Mesenteric fat pad (tissue), 1 donor: Measurements from ENCODE around the gene CKMT1B. TPM values are rescaled to one million over a fixed set of nuclear protein-coding genes. Genes with fewer than 3 reads are reported as not detected.
"Not testable (repeated sequence)": the region's sequence is repeated elsewhere in the genome, so short reads cannot be mapped to it uniquely, and the experiment has no call there.

ENCODE experiments used
- DNase-seq: peaks from one replicate; pipeline ENCODE4 v3.0.0-alpha.2; 2020; ENCODE audit warnings: low spot score
- total RNA-seq: library from RNA; stranded (reverse); fragmentation: NEBNext Ultra II Directional; extraction: Animal tissue kit (Norgen Biotek cat#: 25700); gene quantifications from one replicate; pipeline ENCODE4 v1.2.1, GENCODE V29; 2021
- donor health status: DM: yes; HTN: yes; CAD: no.

CKMT1B gene
- total RNA-seq, 1 donor from 2014 or later: 2.2 TPM

DNA sequence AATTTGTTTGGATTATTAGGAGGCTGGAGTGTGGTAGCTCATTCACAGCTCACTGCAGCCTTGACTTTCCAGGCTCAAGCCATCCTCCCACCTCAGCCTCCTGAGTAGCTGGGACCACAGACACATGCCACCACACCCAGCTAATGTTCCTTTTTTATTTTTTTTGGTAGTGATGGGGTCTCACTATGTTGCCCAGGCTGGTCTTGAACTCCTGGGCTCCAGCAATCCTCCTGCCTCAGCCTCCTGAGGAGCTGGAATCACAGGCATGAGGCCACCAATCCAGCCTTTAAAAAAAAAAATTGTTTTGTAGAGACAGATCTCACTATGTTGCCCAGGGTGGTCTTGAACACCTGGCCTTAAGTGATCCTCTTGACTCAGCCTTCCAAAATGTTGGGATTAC is 33.1 kb downstream of the CKMT1B start:
- DNase-seq: not testable (repeated sequence)

- DNase-seq: not testable (repeated sequence)
Observed at GRCh38 chr15:43638464-43639204, 44.8 kb downstream of the CKMT1B start.

Other genes with a start within 250 kb of the CKMT1B start
- gene ZSCAN29, start 223.0 kb upstream of the CKMT1B start, total RNA-seq: 24.3 TPM
- 13.5 TPM for gene TUBGCP4, start 222.9 kb upstream of the CKMT1B start, total RNA-seq
- gene TP53BP1, start 100.9 kb upstream of the CKMT1B start, total RNA-seq: 44.8 TPM
- gene MAP1A, start 76.4 kb upstream of the CKMT1B start, total RNA-seq: 13.8 TPM
- gene PPIP5K1, start 3.8 kb upstream of the CKMT1B start, total RNA-seq: 63.5 TPM
- 0.10 TPM for gene STRC, start 24.8 kb downstream of the CKMT1B start, total RNA-seq
- 5.2 TPM for gene CATSPER2, start 54.8 kb downstream of the CKMT1B start, total RNA-seq
- gene CKMT1A, start 99.8 kb downstream of the CKMT1B start, total RNA-seq: 2.6 TPM
- gene PDIA3, start 152.4 kb downstream of the CKMT1B start, total RNA-seq: 295 TPM
- gene ELL3, start 182.9 kb downstream of the CKMT1B start, total RNA-seq: 2.0 TPM
- 932 TPM for gene SERF2, start 198.3 kb downstream of the CKMT1B start, total RNA-seq
- gene SERINC4, start 206.2 kb downstream of the CKMT1B start, total RNA-seq: 0.22 TPM
- gene HYPK, start 206.6 kb downstream of the CKMT1B start, total RNA-seq: 18.0 TPM
- gene MFAP1, start 230.7 kb downstream of the CKMT1B start, total RNA-seq: 17.9 TPM
- 2.2 TPM for gene WDR76, start 233.0 kb downstream of the CKMT1B start, total RNA-seq